OCI-LY1 (cell line): ENCODE measurements around the gene ERH.
"Not testable (repeated sequence)": the region's sequence is repeated elsewhere in the genome, so short reads cannot be mapped to it uniquely, and the experiment has no call there.

ENCODE experiments used
- H2AFZ ChIP-seq: fragments of 200-600 bp; sonication (generic), shearing (Covaris generic); 2 replicates; pipeline ENCODE4 v1.6.0; 2014; ENCODE audit warnings: antibody characterized with exemption, mild to moderate bottlenecking, low read length
- H3F3A ChIP-seq: fragments of 200-600 bp; sonication (generic), shearing (Covaris generic); 2 replicates; pipeline ENCODE4 v1.6.0; 2014; ENCODE audit warnings: mild to moderate bottlenecking, antibody characterized with exemption, low read length, moderate library complexity; ENCODE audit not compliant: insufficient read depth
- H3K27ac ChIP-seq: fragments of 200-600 bp; sonication (generic); 2 replicates; pipeline ENCODE4 v1.5.1; 2014; ENCODE audit warnings: low read length, mixed run types, mild to moderate bottlenecking, low read depth; ENCODE audit not compliant: poor library complexity, severe bottlenecking
- H3K27me3 ChIP-seq: fragments of 200-600 bp; sonication (generic); 2 replicates; pipeline ENCODE4 v1.6.0; 2014; ENCODE audit warnings: antibody characterized with exemption, mild to moderate bottlenecking, low read length, moderate library complexity; ENCODE audit not compliant: insufficient read depth
- H3K36me3 ChIP-seq: fragments of 200-600 bp; sonication (generic); 2 replicates; pipeline ENCODE4 v1.6.1; 2014; ENCODE audit warnings: mild to moderate bottlenecking, antibody characterized with exemption, low read length, moderate library complexity, mixed read lengths; ENCODE audit not compliant: insufficient read depth
- H3K4me1 ChIP-seq: fragments of 200-600 bp; sonication (generic); 2 replicates; pipeline ENCODE4 v1.5.1; 2014; ENCODE audit warnings: mild to moderate bottlenecking, low read length, moderate library complexity; ENCODE audit not compliant: insufficient read depth, severe bottlenecking
- H3K4me2 ChIP-seq: fragments of 200-600 bp; sonication (generic), shearing (Covaris generic); 2 replicates; pipeline ENCODE4 v1.6.1; 2014; ENCODE audit warnings: low read length
- H3K4me3 ChIP-seq: fragments of 200-600 bp; sonication (generic); 2 replicates; pipeline ENCODE4 v1.5.1; 2014; ENCODE audit warnings: low read length, low read depth, mild to moderate bottlenecking, mixed read lengths; ENCODE audit not compliant: poor library complexity, severe bottlenecking
- H3K79me2 ChIP-seq: fragments of 200-600 bp; shearing (Covaris generic); 2 replicates; pipeline ENCODE4 v1.6.1; 2016; ENCODE audit warnings: mixed run types, low read length, mixed read lengths; ENCODE audit not compliant: insufficient read depth
- H3K9ac ChIP-seq: fragments of 200-600 bp; sonication (generic), shearing (Covaris generic); 2 replicates; pipeline ENCODE4 v1.6.1; 2014; ENCODE audit warnings: mild to moderate bottlenecking, low read length, mixed read lengths
- H3K9me2 ChIP-seq: fragments of 200-600 bp; sonication (generic), shearing (Covaris generic); 2 replicates; pipeline ENCODE4 v1.6.1; 2014; ENCODE audit warnings: low read depth, mild to moderate bottlenecking, low read length, mixed read lengths
- H3K9me3 ChIP-seq: fragments of 200-600 bp; shearing (Covaris generic); 2 replicates; pipeline ENCODE4 v1.6.1; 2014; ENCODE audit warnings: low read length, mixed read lengths
- H4K20me1 ChIP-seq: fragments of 200-600 bp; sonication (generic), shearing (Covaris generic); 2 replicates; pipeline ENCODE4 v1.6.0; 2016; ENCODE audit warnings: mild to moderate bottlenecking, low read length; ENCODE audit not compliant: insufficient read depth
- EZH2 ChIP-seq: fragments of 200-600 bp; sonication (generic), shearing (Covaris generic); IDR thresholded peaks from 2 replicates; pipeline ENCODE4 v1.8.0; 2017; ENCODE audit warnings: borderline replicate concordance, mixed run types, mild to moderate bottlenecking, antibody characterized with exemption, low read length, moderate library complexity, mixed read lengths
- TF ChIP-seq, protein P1 (sequence below): fragments of 200-600 bp; sonication (generic), shearing (Covaris generic); IDR thresholded peaks from 2 replicates; pipeline ENCODE4 v1.5.1; 2017; ENCODE audit warnings: mild to moderate bottlenecking, antibody characterized with exemption, low read length, moderate library complexity, mixed read lengths

Gene ERH

DNA sequence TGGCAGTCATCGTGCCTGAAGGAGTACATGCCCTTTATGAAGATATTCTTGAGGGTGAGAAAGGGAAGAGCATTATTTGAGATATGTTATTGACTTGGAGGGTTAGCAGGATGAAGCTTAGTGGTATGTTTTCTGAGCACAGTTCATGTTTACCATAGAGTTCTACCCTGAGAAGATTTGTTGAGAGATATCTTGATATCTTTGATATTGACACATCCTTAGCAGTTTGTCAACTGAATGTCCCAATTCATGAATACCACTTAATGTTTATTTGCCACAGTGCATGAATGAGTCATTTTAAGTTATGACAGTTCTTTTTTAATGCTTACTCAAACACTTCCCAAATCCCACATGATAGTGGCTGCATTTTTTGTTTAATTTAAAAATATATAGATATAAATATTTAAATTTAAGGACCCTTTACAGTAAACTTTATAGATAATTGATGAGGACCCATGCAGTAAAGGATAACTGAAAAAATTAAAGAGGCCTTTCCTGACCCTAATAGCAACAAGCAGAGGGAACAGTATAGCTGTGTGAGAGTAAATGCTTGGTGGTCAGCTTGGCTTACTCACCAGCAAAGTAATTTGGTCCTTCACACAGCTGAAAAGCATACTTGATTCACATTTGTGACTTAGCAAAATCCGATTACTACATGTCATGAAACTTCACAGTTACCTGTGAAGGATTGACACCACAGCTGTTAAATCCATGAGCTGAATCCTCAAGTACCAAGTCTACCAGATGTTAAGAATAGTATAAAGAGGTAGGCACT is 26.2 kb upstream of the ERH start:
- Histone ChIP-seq H3K4me1 (no peaks in the 10 kb centered on the region), H3K9ac (no peak overlapping the region), H3K4me2 (no peak overlapping the region), H3K36me3 (peaks cover 41% of the 10 kb centered on the region), H3K27me3 (no peaks in the 10 kb centered on the region), H3K79me2 (peaks cover 6% of the 10 kb centered on the region; the same call in 1 of the 2 replicates), H3F3A (no peaks in the 10 kb centered on the region), H3K27ac (no peak overlapping the region), H4K20me1 (no peaks in the 10 kb centered on the region), H2AFZ (no peak overlapping the region), H3K4me3 (no peak overlapping the region), H3K9me3 (no peaks in the 10 kb centered on the region), H3K9me2 (no peaks in the 10 kb centered on the region)
- TF ChIP-seq, protein P1, sequence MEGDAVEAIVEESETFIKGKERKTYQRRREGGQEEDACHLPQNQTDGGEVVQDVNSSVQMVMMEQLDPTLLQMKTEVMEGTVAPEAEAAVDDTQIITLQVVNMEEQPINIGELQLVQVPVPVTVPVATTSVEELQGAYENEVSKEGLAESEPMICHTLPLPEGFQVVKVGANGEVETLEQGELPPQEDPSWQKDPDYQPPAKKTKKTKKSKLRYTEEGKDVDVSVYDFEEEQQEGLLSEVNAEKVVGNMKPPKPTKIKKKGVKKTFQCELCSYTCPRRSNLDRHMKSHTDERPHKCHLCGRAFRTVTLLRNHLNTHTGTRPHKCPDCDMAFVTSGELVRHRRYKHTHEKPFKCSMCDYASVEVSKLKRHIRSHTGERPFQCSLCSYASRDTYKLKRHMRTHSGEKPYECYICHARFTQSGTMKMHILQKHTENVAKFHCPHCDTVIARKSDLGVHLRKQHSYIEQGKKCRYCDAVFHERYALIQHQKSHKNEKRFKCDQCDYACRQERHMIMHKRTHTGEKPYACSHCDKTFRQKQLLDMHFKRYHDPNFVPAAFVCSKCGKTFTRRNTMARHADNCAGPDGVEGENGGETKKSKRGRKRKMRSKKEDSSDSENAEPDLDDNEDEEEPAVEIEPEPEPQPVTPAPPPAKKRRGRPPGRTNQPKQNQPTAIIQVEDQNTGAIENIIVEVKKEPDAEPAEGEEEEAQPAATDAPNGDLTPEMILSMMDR, result no peak
- TF ChIP-seq EZH2, result no peak

DNA sequence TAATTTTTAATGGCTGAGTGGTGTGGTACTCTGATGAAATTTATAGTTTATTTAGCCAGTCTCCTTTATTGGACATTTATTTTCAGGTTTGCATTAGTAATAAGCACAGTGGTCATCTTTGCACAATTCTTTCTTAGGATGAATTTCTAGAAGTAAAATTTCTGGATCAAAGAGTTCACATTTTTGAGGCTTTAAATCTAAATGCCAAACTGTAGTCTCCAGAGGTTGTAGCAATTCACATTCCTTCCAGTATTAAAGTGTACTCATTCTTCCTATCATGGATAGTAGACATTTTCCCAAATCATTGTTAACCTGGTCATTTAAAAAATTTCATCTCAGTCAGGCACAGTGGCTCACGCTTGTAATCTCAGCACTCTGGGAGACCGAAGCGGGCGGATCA is 25.2 kb upstream of the ERH start:
- Histone ChIP-seq H3K36me3 (peaks cover 39% of the 10 kb centered on the region), H3K79me2 (peaks cover 6% of the 10 kb centered on the region; the same call in 1 of the 2 replicates), H3K4me3 (no peak overlapping the region), H3K27me3 (no peaks in the 10 kb centered on the region), H3K9me3 (no peaks in the 10 kb centered on the region), H3K4me1 (no peaks in the 10 kb centered on the region), H2AFZ (no peak overlapping the region), H3K27ac (no peak overlapping the region), H4K20me1 (no peaks in the 10 kb centered on the region), H3K4me2 (no peak overlapping the region), H3F3A (no peaks in the 10 kb centered on the region), H3K9ac (no peak overlapping the region), H3K9me2 (no peaks in the 10 kb centered on the region)
- TF ChIP-seq, protein P1, result no peak
- no peak for TF ChIP-seq EZH2

DNA sequence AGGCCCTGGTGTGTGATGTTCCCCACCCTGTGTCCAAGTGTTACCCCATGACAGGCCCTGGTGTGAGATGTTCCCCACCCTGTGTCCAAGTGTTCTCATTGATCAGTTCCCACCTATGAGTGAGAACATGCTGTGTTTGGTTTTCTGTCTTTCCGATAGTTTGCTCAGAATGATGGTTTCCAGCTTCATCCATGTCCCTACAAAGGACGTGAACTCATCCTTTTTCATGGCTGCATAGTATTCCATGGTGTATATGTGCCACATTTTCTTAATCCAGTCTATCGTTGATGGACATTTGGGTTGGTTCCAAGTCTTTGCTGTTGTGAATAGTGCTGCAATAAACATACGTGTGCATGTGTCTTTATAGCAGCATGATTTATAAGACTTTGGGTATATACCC is 18.0 kb upstream of the ERH start:
- H3K27ac ChIP-seq, H3K36me3 ChIP-seq, H3K27me3 ChIP-seq, H3F3A ChIP-seq, H3K9me2 ChIP-seq, H3K4me1 ChIP-seq, H3K4me3 ChIP-seq, H3K9ac ChIP-seq, H2AFZ ChIP-seq, H3K9me3 ChIP-seq, H4K20me1 ChIP-seq, H3K4me2 ChIP-seq: not testable (repeated sequence)
- peaks cover 12% of the 10 kb centered on the region; the same call in 1 of the 2 replicates for H3K79me2 ChIP-seq

- H3K79me2 ChIP-seq, result peaks cover 27% of the 10 kb centered on the region
- H3K4me1 ChIP-seq, result no peaks in the 10 kb centered on the region
- H2AFZ ChIP-seq, result no peak overlapping the region
- H3K27ac ChIP-seq, result no peak overlapping the region
- H3K9ac ChIP-seq, result no peak overlapping the region
- H3K9me2 ChIP-seq, result no peaks in the 10 kb centered on the region
- H3F3A ChIP-seq, result no peaks in the 10 kb centered on the region
- H3K36me3 ChIP-seq, result no peaks in the 10 kb centered on the region
- no peaks in the 10 kb centered on the region for H4K20me1 ChIP-seq
- TF ChIP-seq, protein P1, result no peak
- no peak for TF ChIP-seq EZH2
- H3K27me3 ChIP-seq, result no peaks in the 10 kb centered on the region
- no peak overlapping the region for H3K4me3 ChIP-seq
- no peak overlapping the region for H3K4me2 ChIP-seq
- no peaks in the 10 kb centered on the region for H3K9me3 ChIP-seq
Measured at GRCh38 chr14:69413483-69413882, 15.4 kb upstream of the ERH start.
